HepG2 (cell line): Measurements from ENCODE around the gene AK8.

Experiments
- ARID5B ChIP-seq: IDR thresholded peaks from 2 replicates; pipeline ENCODE4 v1.4.0; 2020; ENCODE audit warnings: mild to moderate bottlenecking, missing genetic modification reagents
- CTCF ChIP-seq: sonication (generic); formaldehyde crosslinking; IDR thresholded peaks from 2 replicates; pipeline ENCODE4 v1.5.0; 2020; ENCODE audit warnings: mild to moderate bottlenecking, missing genetic modification reagents, moderate library complexity
- EP300 ChIP-seq, 3 experiments: sonication (generic) in 1 of 3; formaldehyde crosslinking in 1 of 3; IDR thresholded peaks; 2 replicates each; pipeline versions ENCODE4 v1.5.1 to v1.6.1; 2011 to 2020; ENCODE audit warnings: low read depth in 2 of 3, low read length in 2 of 3, borderline replicate concordance in 1 of 3, improper control_type of control experiment in 1 of 3, mild to moderate bottlenecking in 1 of 3, missing genetic modification reagents in 1 of 3, moderate library complexity in 1 of 3
- ERF ChIP-seq: IDR thresholded peaks from 2 replicates; pipeline ENCODE4 v1.6.1; 2018; ENCODE audit warnings: missing biosample characterization, missing genetic modification reagents
- GABPB1 ChIP-seq: IDR thresholded peaks from 2 replicates; pipeline ENCODE4 v1.6.1; 2016; ENCODE audit warnings: mild to moderate bottlenecking, missing genetic modification reagents, moderate library complexity, missing compliant biosample characterization
- MAF1 ChIP-seq: sonication (generic); formaldehyde crosslinking; IDR thresholded peaks from 2 replicates; pipeline ENCODE4 v1.5.0; 2020; ENCODE audit warnings: missing genetic modification reagents, borderline replicate concordance
- MEIS1 ChIP-seq: sonication (generic); formaldehyde crosslinking; IDR thresholded peaks from 2 replicates; pipeline ENCODE4 v1.9.0; 2021; ENCODE audit warnings: mild to moderate bottlenecking, missing genetic modification reagents, moderate library complexity, borderline replicate concordance
- NFE2 ChIP-seq: sonication (generic); formaldehyde crosslinking; IDR thresholded peaks from 2 replicates; pipeline ENCODE4 v1.4.0; 2020; ENCODE audit warnings: missing genetic modification reagents
- POLR2AphosphoS5 ChIP-seq: IDR thresholded peaks from 2 replicates; pipeline ENCODE4 v1.6.1; 2012; ENCODE audit warnings: low read depth, low read length
- SETDB1 ChIP-seq: sonication (generic); formaldehyde crosslinking; IDR thresholded peaks from 2 replicates; pipeline ENCODE4 v1.5.1; 2020; ENCODE audit warnings: missing genetic modification reagents, mild to moderate bottlenecking, borderline replicate concordance
- USF2 ChIP-seq, 2 experiments: sonication (generic) in 1 of 2; formaldehyde crosslinking in 1 of 2; IDR thresholded peaks; 2 replicates each; pipeline versions ENCODE4 v1.5.1 to v1.6.1; 2011 to 2020; ENCODE audit warnings: borderline replicate concordance in 1 of 2, low read depth in 1 of 2, low read length in 1 of 2, mild to moderate bottlenecking in 1 of 2, missing genetic modification reagents in 1 of 2, moderate library complexity in 1 of 2
- ZFX ChIP-seq: sonication (generic); formaldehyde crosslinking; IDR thresholded peaks from 2 replicates; pipeline ENCODE4 v1.4.0; 2020; ENCODE audit warnings: mild to moderate bottlenecking, low read depth, missing genetic modification reagents, moderate library complexity
- ZNF232 ChIP-seq: sonication (generic); formaldehyde crosslinking; IDR thresholded peaks from 2 replicates; pipeline ENCODE4 v1.4.0; 2020; ENCODE audit warnings: missing genetic modification reagents, borderline replicate concordance
- ZNF350 ChIP-seq: sonication (generic); formaldehyde crosslinking; IDR thresholded peaks from 2 replicates; pipeline ENCODE4 v1.4.0; 2020; ENCODE audit warnings: mild to moderate bottlenecking, low read depth, missing genetic modification reagents, borderline replicate concordance

- TF ChIP-seq MAF1: no peak
- TF ChIP-seq GABPB1 (CRISPR knock-in tag): no peak
- TF ChIP-seq ZNF232 (CRISPR knock-in tag): no peak
- TF ChIP-seq SETDB1: no peak
- TF ChIP-seq ARID5B: no peak
- no peak for TF ChIP-seq EP300 (IDR thresholded peaks at IDR 0.05; ENCODE audit: low read depth in 2 of 2, low read length in 2 of 2)
- no peak for TF ChIP-seq EP300 (CRISPR knock-in tag; IDR thresholded peaks at IDR 0.05; ENCODE audit: borderline replicate concordance)
- no peak for TF ChIP-seq ZFX (CRISPR knock-in tag)
- TF ChIP-seq POLR2AphosphoS5: no peak
- TF ChIP-seq CTCF: no peak
- no peak for TF ChIP-seq USF2 (IDR thresholded peaks at IDR 0.05; ENCODE audit: low read depth, low read length)
- no peak for TF ChIP-seq USF2 (CRISPR knock-in tag; IDR thresholded peaks at IDR 0.05; ENCODE audit: borderline replicate concordance)
- no peak for TF ChIP-seq ERF (CRISPR knock-in tag)
- no peak for TF ChIP-seq ZNF350
- TF ChIP-seq NFE2 (CRISPR knock-in tag): no peak
- TF ChIP-seq MEIS1 (CRISPR knock-in tag): no peak
Observed at GRCh38 chr9:132909311-132909710, 31.2 kb upstream of the AK8 start.
